GM12891 (cell line): ENCODE data around the gene CNDP2.
"Not testable (repeated sequence)": the region's sequence is repeated elsewhere in the genome, so short reads cannot be mapped to it uniquely, and the experiment has no call there.

Source experiments
- DNase-seq: peaks from one replicate; pipeline ENCODE4 v3.0.0; 2011; ENCODE audit warnings: low spot score; ENCODE audit not compliant: insufficient read length
- FAIRE-seq: peaks from 2 replicates; lab custom pipeline; 2011; peaks lifted over from hg19 to GRCh38; lab: Jason Lieb, UNC
- PAX5 ChIP-seq: IDR thresholded peaks from 2 replicates; pipeline ENCODE4 v1.6.1; 2011; ENCODE audit warnings: low read length, moderate library complexity, mild to moderate bottlenecking; ENCODE audit not compliant: insufficient read depth, severe bottlenecking
- POLR2A ChIP-seq: IDR thresholded peaks from 2 replicates; pipeline ENCODE4 v1.6.1; 2011; ENCODE audit warnings: low read depth, low read length, control low read depth
- POLR2AphosphoS5 ChIP-seq: IDR thresholded peaks from 2 replicates; pipeline ENCODE4 v1.6.1; 2011; ENCODE audit warnings: low read depth, low read length, control low read depth
- POU2F2 ChIP-seq: IDR thresholded peaks from 2 replicates; pipeline ENCODE4 v1.6.1; 2011; ENCODE audit warnings: low read depth, mild to moderate bottlenecking, control low read depth, low read length, moderate library complexity
- SPI1 ChIP-seq: IDR thresholded peaks from 2 replicates; pipeline ENCODE4 v1.6.1; 2011; ENCODE audit warnings: low read depth, low read length, control low read depth
- TAF1 ChIP-seq: IDR thresholded peaks from 2 replicates; pipeline ENCODE4 v1.6.1; 2011; ENCODE audit warnings: low read depth, low read length, control low read depth

Gene CNDP2

GRCh38 chr18:74562775-74563174 lies 66.6 kb downstream of the CNDP2 start:
- TF ChIP-seq POU2F2 (no peak), POLR2AphosphoS5 (no peak), TAF1 (no peak), POLR2A (no peak), PAX5 (no peak), SPI1 (no peak)
- FAIRE-seq (no peak), DNase-seq (no peak)

- FAIRE-seq: no peak
- DNase-seq: no peak
- no peak for TF ChIP-seq POLR2A
- TF ChIP-seq SPI1: no peak
- no peak for TF ChIP-seq PAX5
- TF ChIP-seq TAF1: no peak
- TF ChIP-seq POLR2AphosphoS5: no peak
- TF ChIP-seq POU2F2: no peak
Measured at GRCh38 chr18:74563999-74564398, 67.8 kb downstream of the CNDP2 start.

- not testable (repeated sequence) for DNase-seq, FAIRE-seq
Measured at GRCh38 chr18:74565164-74565563, 69.0 kb downstream of the CNDP2 start.

- not testable (repeated sequence) for DNase-seq, FAIRE-seq
Measured at GRCh38 chr18:74565993-74566392, 69.8 kb downstream of the CNDP2 start.

GRCh38 chr18:74567822-74568221 lies 71.7 kb downstream of the CNDP2 start:
- DNase-seq: no peak

GRCh38 chr18:74569401-74569800 lies 73.2 kb downstream of the CNDP2 start:
- TF ChIP-seq TAF1 (no peak), POLR2A (no peak), SPI1 (no peak)
- no peak for FAIRE-seq
- DNase-seq: no peak

More at GRCh38 chr18:74567822-74568221, 71.7 kb downstream of the CNDP2 start:
- no peak for FAIRE-seq
- TF ChIP-seq TAF1 (no peak), PAX5 (no peak), POLR2AphosphoS5 (no peak), SPI1 (no peak), POLR2A (no peak)

- TF ChIP-seq POLR2A (no peak), POU2F2 (no peak), POLR2AphosphoS5 (no peak), SPI1 (no peak)
- FAIRE-seq (no peak), DNase-seq (no peak)
Measured at GRCh38 chr18:74570266-74570665, 74.1 kb downstream of the CNDP2 start.

GRCh38 chr18:74571895-74572680 lies 75.9 kb downstream of the CNDP2 start:
- TF ChIP-seq POLR2A (no peak), PAX5 (no peak), POU2F2 (no peak), SPI1 (no peak), POLR2AphosphoS5 (no peak), TAF1 (no peak)

GRCh38 chr18:74573053-74573452 lies 76.9 kb downstream of the CNDP2 start:
- no peak for DNase-seq
- no peak for TF ChIP-seq POLR2A
- no peak for TF ChIP-seq SPI1
- no peak for TF ChIP-seq POU2F2
- no peak for TF ChIP-seq TAF1
- TF ChIP-seq PAX5: no peak
- FAIRE-seq: no peak

More at GRCh38 chr18:74571895-74572680, 75.9 kb downstream of the CNDP2 start:
- DNase-seq: no peak
- FAIRE-seq: no peak
